A549 treated with Hydrocortisone at 1 μM for 4 hours (cell line): ENCODE results near the gene IFI16. TPM values are rescaled to one million over a fixed set of nuclear protein-coding genes. Genes with fewer than 3 reads are reported as not detected.

Experiments
- total RNA-seq: library from RNA; stranded (reverse); fragments of 200-300 nt; extraction: Qiagen RNA extraction; gene quantifications from 5 replicates; pipeline ENCODE4 v1.2.3, GENCODE V29; 2022

The IFI16 gene
- 2.0 to 4.3 TPM (median 2.6 TPM) in 5 replicates for total RNA-seq

GRCh38 chr1:159009704-159010361 lies at the start of gene IFI16:
TSS of gene IFI16 (plus strand) at chr1:159009907. CDS start at chr1:159014681, 4,774 bp downstream.

DNA sequence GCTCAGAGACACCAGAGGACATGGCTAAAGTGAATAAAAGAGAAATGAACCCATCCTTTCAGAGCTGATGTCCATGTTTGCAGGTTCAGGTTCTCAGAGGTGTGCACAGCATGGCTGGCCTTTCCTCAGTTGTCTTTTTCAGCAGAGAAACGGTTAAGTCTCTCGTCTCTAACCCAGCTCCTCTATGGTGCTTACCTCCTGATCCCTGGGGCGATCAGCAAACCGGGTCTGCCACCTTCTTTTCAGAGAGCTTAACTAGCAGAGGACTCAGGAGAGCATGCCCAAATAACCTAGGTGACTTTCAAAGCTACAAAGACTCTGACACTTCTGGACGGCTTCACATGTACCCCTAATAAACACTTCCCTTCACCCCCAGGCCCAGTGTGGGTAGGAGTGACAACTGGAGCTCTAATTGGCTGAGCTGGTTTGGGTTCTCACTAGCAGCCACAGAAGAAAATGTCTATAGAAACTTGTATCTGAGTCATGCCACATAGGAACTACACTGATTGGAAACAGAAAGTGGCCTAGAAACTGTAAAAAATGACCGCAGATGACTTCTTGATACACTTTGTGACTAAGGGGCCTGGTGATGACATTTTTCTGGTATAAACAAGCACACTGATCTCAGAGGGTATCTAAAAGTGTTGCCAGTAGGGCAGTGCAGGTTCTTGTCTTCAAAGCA lies 66.9 kb downstream of the IFI16 start, which contains the start of gene AIM2:
Gene AIM2 (minus strand): TSS at position 329 of the 682 bp plus-strand sequence. CDS start 3,267 bp downstream, outside the sequence.

Other genes starting within 250 kb of the IFI16 start
- not detected in 5 replicates for gene OR6N1, start 237.7 kb upstream of the IFI16 start, total RNA-seq
- not detected in 5 replicates for gene OR6N2, start 228.7 kb upstream of the IFI16 start, total RNA-seq
- gene MNDA, start 178.6 kb upstream of the IFI16 start, total RNA-seq, result not detected in 5 replicates
- gene PYHIN1, start 78.4 kb upstream of the IFI16 start, total RNA-seq, result not detected in 5 replicates
- gene AIM2, start 66.9 kb downstream of the IFI16 start, total RNA-seq, result not detected in 5 replicates
- gene CADM3, start 161.7 kb downstream of the IFI16 start, total RNA-seq, result 0.02 to 0.15 TPM (median 0.08 TPM) in 5 replicates
- 0.05 to 0.15 TPM (median 0.06 TPM) in 3 of 5 replicates, not detected in the others for gene ACKR1, start 195.0 kb downstream of the IFI16 start, total RNA-seq